NCI-H524 (cell line): ENCODE results near the gene CSNK1E.
"Not testable (repeated sequence)": the region's sequence is repeated elsewhere in the genome, so short reads cannot be mapped to it uniquely, and the experiment has no call there.

ENCODE experiments used
- DNase-seq, 2 experiments: peaks; one replicate each; lab custom pipeline; 2025; lab: John Stamatoyannopoulos, UW

Gene CSNK1E

DNA sequence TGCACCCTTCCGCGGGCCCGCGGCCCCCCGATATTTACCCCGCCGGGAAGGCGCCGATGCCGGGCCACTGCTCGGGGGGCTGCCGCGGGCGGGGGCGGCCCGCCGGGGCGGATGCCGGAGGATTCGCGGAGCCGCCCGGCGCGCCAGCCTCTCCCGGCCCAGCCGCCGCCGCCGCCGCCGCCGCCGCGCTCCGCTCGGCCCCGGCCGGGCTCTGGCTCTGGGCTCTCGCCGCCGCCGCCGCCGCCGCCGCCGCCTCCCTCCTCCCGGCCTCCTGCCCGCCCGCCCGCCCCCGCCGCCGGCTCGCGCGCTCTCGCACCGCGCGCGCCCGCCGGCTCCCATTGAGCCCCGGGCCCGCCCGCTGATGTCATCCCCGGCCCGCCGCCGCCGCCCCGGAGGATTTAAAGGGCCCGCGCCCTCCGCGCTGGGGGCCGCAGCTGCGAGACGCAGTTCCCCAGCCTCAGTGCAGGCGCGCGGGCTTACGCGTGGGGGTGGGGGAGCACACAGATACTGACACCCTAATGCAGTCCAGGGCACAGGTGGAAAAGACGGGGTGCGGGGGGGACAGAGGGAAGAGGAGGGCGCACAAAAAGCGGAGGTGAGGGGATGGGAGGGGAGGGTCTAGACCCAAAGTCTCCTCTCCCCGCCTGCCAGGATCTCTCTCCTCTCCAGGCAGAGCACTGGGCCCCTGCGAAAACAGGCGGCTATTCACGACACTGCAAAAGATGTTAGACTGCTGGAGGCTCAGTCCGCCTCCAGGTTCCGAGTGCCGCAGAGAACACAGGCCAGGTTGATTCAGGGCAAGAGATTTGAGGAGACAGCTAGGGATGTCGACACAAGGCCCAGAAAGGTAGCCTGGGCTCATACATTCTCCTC is at the start of gene CSNK1E:
Gene CSNK1E (minus strand): TSS at position 312 of the 873 bp plus-strand sequence. CDS start 3,276 bp downstream, outside the sequence.
- peak; percentile 45 to 62 for DNase-seq

DNA sequence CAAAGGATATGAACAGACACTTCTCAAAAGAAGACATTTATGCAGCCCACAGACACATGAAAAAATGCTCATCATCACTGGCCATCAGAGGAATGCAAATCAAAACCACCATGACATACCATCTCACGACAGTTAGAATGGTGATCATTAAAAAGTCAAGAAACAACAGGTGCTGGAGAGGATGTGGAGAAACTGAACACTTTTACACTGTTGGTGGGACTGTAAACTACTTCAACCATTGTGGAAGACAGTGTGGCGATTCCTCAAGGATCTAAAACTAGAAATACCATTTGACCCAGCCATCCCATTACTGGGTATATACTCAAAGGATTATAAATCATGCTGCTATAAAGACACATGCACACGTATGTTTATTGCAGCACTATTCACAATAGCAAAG is 48.6 kb upstream of the CSNK1E start:
- DNase-seq, result not testable (repeated sequence)

DNA sequence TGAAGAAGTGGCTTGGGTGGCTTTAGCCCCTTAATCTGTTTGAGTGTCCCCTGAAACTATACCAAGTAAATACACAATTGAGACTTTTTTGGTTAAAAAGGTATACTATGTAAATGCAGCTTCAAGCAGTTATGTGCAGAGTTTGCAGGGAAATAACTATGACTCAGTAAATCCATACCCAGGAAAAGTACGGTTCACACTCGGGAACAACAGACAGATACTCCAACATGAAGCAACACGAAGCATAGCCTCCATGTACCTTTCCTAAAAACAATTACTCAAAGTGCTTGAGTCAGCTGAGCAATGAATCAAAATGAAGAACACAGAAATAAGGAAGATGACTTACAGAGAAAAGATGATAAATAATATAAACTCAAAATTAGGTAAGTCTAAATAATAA is 47.9 kb upstream of the CSNK1E start:
- DNase-seq, result not testable (repeated sequence)

DNA sequence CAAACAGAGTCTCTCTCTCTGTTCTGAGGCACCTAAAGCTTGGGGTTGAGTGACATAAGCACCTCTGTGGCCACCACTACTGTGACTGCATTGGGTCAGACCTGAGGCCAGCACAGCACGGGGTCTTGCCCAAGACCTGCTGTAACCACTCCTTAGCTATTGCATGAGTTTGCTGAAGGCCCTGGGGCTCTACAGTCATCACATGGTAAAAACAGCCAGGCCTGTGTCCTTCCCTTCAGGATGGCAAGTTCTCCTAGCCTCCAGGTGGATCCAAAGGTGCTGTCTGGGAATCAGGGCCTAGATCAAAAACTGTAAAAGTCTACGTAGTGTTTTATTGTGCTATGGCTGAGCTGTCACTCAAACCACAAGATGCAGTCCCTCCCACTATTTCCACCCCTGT is 43.3 kb upstream of the CSNK1E start:
- DNase-seq, result not testable (repeated sequence)

DNA sequence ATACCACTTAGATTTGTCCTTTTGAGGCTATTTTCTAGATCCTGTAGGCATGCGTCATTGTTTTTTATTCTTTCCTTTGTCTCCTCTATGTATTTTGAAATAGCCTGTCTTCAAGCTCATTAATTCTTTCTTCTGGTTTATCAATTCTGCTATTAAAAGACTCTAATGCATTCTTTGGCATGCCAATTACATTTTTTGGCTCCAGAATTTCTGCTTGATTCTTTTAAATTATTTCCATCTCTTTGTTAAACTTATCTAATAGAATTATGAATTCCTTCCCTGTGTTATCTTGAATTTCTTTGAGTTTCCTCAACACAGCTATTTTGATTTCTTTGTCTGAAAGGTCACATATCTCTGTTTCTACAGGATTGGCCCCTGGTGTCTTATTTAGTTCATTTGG is 42.6 kb upstream of the CSNK1E start:
- not testable (repeated sequence) for DNase-seq

DNA sequence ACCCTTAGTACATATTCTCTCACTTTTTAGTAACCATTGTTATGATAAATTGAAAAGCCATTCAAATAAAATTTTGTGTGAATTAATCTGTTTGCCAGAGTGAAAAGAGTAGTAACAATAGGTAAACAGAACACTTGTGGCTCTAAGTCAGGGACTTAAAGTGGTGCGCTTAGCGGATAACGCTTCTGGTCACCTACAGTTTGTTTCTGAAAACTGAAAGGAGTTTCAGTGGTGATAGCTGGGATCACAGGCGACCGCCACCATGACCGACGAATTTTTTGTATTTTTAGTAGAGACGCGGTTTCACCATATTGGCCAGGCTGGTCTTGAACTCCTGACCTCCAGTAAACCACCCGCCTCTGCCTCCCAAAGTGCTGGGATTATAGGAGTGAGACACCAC is 40.7 kb upstream of the CSNK1E start:
- DNase-seq, result not testable (repeated sequence)

DNA sequence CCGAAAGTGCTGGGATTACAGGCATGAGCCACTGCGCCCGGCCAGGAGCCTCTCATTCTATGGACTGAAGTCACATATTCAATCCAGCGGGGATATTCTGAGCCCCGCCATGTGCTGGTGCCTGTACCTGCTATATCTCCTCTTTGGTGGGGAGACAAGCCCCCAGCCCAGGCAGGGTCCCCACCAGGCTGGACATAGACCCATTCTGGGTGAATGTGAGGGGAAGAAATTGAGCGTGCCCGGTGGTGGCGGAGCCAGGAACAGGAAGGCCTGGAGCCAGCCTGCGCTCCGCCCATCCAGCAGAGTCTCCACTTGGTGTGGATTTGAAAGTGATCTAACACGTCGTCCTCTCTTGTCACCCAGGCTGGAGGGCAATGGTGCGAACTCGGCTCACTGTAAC is 38.0 kb upstream of the CSNK1E start:
- no peak for DNase-seq

DNA sequence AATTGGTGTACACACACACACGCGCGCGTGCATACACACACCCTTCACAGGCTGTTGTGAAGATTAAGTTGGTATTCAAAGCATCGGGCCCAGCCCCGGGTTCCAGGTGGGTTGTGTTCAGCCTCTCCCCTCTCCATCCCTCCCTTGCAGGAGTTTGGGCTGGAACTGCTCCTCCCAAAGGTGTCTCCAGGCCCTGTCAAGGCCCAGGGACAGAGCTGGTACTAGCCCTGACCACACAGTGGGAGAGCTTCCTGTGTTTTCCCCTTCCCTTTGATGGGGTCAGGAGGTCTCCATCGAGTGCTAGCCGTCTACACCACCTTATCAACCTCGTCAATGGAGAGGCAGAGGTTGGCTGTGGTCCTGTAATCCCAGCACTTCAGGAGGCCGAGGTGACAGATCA is 36.5 kb upstream of the CSNK1E start:
- DNase-seq, result no peak

DNA sequence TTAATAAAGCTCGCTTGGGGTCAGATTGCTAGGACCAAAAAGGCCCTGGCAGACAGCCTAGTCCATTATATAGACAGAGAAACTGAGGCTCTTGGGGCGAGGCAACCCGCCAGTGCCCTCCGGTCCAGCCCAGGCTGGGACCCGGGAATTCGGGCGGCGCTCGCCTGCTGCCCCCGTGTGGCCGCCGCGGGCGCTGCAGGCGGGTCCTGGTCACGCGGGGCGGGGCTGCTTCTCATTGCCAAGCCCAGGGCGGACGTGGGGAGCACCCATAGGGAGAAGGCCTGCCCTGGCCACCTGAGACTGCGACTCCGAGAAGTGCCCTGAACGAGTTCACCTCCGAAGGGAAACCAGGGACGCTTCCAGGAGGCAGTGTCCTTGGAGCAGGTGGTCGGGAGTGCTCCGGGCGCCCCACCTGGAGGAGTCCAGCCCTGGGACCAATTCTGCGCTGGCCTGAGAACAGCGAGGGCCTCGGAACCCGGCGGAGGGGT is 36.0 kb upstream of the CSNK1E start:
- peak in 1 of 2 experiments; percentile 63 for DNase-seq

DNA sequence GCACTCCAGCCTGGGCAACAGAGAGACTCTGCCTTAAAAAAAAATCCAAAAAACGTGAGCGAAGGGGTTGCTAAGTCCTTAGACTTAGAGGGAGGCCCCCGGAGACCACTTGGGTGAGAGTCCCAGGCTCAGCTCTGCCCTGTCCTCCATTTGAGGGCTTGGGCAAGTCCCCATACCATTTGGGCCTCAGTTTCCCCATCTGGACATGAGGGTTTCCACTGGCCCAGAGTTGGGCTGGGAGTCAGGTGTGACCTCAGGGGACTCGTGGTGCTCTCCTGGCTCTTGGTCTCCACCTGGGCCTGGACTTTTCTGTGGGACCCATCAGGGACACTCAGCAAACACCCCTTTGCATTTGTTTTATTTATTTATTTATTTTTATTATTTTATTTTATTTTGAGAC is 35.2 kb upstream of the CSNK1E start:
- no peak for DNase-seq

DNA sequence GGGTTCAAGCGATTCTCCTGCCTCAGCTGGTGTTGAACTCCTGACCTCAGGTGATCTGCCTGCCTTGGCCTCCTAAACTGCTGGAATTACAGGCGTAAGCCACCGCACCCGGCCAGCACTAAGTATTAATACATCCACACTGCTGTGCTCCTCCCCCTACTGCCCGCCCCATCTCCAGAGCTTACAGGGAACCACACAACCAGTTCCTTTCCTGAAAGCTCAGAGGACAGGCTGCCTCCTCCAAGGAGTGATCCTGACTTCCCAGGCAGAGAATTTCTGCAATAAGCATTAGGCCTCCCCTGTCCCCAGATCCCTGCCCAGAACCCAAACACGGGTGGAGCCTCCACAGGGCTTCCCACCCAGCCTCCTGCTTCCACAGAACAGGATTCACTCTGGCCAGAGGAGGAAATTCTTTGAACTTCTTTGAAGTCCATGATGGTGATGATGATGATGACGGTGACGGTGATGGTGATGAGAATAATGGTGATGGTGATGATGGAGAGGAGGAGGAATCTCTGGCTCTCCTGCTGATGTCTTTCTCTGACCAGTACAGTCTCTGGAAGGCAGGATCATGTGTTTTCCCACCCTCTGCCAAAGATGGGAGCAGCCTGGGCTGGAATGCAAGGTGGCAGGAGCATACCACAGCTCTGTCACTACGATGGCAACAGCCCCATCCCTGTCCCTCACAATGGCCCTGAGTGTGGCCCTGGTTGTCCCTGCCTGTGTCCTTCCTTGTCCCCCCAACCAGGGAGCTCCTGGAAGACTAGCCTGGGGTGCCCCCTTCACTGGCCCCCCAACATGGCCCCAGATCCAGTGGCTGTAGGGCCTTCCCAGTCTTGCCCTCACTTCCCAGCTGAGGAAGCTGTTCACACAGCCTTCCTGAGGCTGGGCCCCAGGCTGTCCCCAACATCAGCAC is 33.5 kb upstream of the CSNK1E start:
- no peak for DNase-seq

DNA sequence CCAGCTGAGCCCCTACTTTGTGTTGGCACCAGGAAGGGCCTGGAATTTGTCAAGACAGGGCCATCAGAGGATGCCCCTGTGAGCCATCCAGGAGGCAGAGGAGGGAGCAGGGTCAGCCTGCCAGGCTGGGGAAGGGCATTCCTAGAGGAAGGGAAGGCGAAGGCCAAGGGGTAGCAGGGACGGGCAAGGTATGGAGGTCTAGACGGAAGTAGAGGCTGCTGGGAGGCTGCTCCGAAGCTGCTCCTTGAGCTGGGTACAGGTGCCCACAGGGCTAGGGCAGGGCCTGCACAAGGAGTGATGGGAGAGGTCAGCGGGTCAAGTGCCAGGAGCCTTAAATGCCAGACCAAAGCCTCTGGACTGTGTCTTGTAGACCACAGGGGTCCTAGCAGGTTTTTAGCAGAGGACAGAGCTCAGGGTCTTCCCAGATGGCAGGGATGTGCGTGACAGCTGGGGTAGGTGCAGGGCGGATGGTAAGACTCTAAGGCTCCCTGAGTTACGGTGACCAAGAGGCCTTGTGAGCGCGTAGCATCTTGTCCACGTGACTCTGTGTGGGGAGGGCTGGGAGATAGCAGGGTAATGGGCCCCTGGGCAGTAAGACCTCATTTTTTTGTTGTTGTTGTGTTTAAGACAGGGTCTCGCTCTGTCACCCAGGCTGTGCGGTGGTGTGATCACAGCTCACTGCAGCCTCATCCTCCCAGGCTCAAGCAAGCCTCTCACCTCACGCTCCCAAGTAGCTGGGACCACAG is 31.7 kb upstream of the CSNK1E start:
- peak; percentile 62 to 86 for DNase-seq

DNA sequence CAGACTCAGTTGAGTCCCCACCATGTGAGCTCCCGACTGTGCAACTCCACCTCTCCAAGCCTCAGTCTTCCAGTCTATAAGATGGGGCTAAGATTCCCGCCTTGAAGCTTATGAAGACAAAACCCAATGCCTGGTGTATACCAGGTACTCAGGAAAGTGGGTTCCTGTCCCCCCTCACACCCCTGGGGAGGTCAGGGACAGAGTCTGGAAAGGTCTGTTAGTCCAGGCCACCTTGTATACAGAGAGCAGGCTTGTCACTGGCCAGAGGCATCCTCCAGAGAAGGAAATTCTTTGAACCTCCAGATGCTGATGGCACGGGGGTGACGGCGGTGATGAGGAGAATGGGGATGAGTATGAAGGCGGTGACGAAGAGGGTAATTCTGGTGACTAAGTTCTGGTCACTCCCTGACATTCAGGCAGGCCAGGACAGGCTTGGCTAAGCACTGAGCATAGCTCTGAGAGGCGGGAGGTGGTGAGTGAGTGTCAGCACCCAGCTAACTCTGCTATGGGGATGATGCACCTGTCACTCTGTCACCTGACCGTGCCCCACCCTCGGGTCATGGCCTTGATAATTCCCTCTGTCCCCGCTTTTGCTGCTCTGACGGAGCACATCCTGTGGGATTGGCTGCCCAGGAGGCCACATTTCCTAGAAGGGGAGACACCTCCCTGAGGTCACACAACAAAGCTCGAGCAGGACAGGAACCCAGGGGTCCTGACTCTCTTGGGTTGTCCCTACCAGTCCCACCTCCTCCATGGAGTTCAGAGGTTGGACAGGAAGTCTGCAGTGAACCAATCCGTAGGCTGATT is 30.9 kb upstream of the CSNK1E start:
- no peak for DNase-seq

DNA sequence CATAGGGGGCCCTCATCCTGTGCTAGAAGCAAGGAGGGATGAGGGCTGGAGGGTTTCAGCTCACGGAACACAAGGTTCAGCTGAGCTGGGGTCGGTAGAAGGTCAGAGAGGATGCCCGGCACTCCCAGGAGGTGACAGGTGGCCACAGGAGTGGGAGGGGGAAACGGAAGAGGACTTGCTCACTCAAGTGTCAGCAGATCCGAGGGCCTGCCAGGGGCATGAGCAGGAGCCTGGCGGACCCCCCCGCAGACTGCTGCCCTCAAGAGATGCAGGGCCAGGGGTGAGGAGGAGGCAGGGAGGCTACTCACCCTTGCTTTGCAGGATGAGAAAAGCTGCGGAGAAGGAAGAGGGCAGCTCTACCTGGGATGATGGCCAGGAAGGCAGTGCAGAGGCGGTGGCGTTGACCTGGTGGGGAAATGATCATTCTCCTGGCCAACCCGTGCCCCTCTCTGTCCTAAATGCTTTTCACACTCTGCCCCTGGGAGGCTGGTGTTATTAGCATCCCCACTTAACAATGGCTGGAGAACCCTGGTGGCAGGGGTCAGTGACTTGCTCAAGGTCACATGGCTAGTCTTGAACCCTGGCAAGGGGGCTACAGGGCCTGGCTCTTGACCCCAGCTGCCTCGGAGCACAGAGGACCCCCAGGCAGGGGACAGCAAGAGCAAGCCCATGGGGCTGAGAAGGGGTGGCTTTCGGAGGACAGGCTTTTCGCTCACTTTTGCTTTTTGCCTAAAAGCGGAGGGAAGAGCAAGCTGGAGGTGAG is 30.1 kb upstream of the CSNK1E start:
- peak; percentile 77 to 87 for DNase-seq

DNA sequence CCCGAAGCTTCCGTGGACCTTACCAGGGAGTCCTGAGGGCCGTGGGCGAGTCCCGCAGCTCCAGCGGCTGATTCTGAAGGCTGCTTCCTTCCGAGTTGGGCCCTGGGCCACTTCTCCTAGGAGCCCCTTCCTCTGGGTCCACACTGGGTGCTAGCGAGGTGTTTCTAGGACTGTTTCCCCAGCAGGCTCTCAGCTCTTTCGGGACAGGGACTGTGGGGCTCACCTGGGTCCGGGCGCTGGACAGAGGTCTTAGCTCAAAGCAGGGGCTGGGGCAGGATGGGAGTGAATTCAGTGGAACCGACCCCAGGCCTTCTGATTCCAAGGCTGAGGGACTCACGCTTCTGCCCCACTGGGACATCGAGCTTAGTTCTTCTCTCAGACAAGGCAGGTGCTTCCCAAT is 29.3 kb upstream of the CSNK1E start:
- DNase-seq, result no peak

DNA sequence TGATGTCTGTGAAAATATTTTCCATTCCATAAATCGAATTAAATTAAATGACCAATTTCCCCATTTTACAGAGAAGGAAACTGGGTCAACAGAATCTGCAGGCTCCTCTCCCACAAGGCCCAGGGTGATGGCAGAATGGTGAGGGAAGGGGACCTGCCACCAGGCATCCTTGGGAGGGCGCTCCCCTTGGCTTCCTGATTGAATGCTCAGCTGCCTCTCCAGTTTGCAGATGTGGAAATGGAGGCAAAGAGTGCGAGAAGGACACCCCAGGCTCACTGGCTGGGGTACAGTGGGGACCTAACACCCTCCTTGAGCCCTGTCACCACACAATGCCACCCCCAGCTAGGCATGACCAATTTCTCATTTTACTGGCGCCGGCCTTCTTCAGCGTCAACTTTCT is 28.5 kb upstream of the CSNK1E start:
- DNase-seq, result no peak

DNA sequence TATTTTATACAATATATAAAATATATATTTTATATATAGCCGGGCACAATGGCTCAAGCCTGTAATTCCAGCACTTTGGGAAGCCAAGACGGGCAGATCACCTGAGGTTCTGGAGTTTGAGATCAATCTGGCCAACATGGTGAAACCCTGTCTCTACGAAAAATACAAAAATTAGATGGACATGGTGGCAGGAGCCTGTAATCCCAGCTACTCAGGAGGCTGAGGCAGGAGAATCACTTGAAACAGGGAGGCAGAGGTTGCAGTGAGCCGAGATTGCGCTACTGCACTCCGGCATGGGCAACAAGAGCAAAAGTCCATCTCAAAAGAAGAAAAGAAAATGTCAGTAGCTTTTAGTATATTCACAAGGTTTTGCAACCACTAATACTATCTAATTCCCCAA is 22.7 kb upstream of the CSNK1E start:
- not testable (repeated sequence) for DNase-seq

DNA sequence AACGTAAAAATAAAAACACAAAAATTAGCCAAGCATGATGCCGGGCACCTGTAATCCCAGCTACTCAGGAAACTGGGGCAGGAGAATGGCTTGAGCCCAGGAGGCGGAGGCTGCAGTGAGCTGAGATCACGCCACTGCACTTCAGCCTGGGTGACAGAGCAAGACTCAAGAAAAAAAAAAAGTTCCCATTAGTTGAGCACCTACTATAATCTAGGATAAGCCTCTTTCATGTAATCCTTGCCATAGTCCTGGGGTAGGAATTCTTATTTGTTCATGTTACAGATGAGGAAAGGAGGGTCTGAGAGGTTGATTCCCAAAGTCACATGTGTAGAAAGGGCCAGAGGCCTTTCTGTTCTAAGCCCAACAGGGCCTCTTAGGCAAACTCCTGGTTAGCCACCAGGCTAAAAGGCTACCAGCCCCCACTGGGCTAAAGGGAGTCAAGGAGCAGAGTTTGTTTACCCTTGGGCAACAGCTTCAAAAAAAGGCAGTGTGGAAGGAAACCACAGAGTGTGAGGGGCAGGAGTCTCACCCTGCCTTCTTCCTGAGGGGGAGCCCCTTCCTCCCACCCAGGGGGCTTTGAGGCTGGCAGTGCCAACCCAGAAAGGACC is 21.6 kb upstream of the CSNK1E start:
- DNase-seq, result no peak

DNA sequence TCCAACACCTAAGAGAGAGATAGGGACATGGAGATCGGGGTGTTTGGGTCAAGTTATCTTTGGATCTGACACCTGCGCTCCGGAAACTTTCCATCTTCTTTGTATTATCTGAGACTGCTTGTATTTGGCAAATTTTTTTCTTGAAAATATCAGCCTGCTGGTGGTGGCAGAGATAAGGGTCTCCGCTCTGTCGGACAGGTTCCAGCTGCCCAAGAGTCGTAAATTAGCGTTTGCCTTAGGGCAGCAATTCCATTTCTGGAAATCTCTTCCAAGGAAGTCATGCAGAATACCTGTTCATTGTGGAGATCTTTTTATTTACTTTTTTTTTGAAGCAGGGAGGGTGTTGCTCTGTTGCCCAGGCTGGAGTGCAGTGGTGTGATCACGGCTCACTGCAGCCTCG is 19.5 kb upstream of the CSNK1E start:
- DNase-seq, result no peak

DNA sequence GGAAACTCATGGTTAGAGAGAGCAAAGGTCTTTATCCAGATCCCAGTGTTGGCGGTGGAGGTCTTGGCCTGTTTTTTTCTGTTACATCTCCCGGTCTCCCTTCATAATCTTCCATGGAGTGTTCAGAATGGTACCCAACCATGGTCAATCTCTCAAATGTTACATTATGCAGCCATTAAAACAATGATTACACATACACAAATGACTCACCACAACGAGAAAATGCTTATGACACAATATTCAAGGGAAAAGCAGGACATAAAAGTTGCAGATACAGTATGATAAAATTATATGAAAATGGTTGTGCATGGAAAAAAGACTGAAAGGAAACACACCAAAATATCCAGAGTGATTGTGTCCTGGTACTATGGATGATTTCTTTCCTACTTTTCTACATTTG is 17.8 kb upstream of the CSNK1E start:
- no peak for DNase-seq
